NT2/D1 (cell line): ENCODE results near the gene TMOD4.

Experiments used
- SUZ12 ChIP-seq: IDR thresholded peaks from 2 replicates; pipeline ENCODE4 v1.6.1; 2011; ENCODE audit not compliant: insufficient read length, insufficient read depth; ENCODE audit errors: extremely low read depth
- ZNF274 ChIP-seq: IDR thresholded peaks from 2 replicates; pipeline ENCODE4 v1.6.1; 2011; ENCODE audit warnings: mild to moderate bottlenecking, low read depth, low read length

DNA sequence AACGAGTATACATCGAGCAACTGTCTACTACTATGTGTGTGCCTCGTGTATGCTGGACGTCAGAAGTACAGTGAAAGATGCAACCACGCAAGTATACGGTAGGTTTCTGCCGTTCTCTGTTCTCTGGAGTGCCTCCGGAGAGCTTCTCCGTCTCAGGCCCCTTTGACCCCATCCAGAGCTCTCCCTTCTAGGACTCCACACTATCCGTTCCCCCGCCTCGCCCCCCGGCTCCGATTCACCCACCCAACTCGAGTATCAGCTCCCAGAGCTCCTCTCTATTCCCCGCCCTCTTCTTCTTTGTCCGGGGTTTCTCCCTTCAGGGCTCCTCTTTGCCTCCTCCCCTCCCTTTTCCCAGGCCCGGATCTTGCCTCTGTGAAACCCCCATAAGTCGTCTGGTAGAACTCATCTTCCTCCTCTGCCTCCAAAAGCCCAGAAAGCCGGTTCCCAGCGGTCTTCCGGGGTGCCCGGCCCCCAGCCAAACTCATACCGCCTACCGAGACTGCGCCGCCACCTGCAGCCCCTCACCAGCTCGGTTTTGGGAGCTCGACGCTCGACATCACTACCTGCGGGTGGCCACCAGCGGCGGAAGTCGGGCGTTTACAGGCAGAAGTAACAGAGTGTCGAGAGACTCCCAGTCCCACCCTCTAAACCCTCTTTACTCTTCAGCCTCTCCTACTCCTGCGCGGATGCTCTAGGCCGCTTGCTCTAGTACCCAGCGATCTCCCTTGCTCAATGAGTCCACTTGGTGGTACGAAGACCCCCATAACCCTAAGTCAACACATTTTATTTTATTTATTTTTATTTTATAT, 14.1 kb upstream of the TMOD4 start, which contains the start of gene VPS72:
- TF ChIP-seq ZNF274 (no peak), SUZ12 (no peak)
